GM21528 (cell line): Measurements from ENCODE around the gene SUFU.
A peak's percentile ranks its signal among the peaks of the same experiment; 100 is the strongest.

Source experiments
- ATAC-seq: cut with Tn5 transposase; IDR thresholded peaks from one replicate; pipeline ENCODE4 v1.9.1; 2021; ENCODE audit warnings: mild to moderate bottlenecking, moderate library complexity; ENCODE audit not compliant: unreplicated experiment, low FRiP score

The SUFU gene

GRCh38 chr10:102631525-102632393 lies 128.0 kb downstream of the SUFU start:
- ATAC-seq: no peak

DNA sequence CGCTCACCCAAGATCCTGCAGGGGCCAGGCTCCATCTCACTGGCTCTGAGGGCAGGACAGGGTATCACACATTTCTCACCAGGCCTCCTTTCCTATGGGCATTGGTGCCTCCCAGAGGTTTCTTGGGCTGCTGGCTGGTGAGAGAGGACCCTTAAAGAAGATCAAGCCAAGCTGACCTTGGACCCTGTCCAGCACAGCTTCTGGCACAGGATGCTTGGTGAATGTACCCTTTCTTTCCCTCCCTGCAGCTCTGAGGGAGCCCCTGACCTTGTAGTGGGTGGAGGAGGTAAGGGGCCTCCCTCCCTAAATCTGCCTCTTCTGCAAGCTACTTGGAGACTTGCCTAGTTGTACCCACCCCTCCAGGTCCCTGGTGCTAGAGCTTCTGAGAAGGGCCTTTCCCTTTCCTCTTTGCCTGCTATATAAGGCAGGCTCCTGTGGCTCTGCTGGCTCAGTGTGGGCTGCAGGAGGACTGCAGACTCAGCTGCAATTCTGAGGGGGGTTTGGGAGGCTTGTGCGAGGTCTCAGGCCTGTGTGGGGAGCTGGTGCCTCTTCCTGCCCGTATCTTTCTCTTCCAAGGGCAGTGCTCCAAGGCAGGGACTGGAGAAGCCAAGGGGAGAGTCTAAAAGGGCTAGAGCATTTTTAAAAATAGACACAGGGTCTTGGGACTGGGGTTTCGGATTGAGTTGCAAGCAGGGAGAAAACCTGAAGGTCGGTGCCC lies 128.8 kb downstream of the SUFU start:
- ATAC-seq: no peak

DNA sequence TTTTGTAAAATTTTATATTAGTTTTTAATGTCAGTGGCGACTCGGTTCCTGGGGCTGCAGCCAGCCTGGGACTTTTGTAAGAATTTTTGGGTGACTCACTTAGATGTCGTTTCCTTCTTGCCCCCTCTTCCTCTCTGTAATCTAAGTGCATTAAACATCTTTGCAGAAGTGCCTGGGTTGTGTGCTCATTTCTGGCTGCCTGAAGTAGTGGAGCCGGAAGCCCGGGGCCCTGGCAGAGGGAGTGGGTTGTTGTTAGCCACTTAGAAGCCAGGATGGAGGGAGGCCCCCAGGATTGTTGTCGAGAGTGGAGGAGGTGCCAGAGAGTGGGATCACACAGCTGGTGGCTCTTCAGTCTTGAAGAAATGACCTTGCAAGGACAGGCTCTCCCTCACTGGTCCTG lies 129.5 kb downstream of the SUFU start:
- ATAC-seq: no peak

GRCh38 chr10:102633848-102634247 lies 130.1 kb downstream of the SUFU start:
- ATAC-seq: no peak

GRCh38 chr10:102634686-102635085 lies 130.9 kb downstream of the SUFU start:
- ATAC-seq: no peak

DNA sequence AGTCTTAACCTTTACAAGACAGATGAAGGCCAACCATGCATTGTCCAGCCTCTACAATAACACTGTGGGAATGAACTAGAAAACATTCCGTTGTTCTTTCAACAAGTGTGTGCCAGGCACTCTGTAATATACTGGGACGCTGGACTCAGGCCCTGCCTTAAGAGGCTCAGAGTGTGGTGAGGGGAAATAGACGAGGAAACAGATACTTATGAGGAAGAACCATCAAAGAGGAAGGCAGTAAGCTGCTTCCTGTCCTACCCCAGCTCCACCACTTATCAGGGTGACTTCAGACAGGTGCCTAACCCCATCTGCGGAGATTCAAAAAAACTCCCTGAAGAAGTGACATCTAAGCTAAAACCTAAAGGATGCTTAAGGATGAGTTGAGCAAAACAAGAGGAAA lies 131.6 kb downstream of the SUFU start:
- no peak for ATAC-seq

DNA sequence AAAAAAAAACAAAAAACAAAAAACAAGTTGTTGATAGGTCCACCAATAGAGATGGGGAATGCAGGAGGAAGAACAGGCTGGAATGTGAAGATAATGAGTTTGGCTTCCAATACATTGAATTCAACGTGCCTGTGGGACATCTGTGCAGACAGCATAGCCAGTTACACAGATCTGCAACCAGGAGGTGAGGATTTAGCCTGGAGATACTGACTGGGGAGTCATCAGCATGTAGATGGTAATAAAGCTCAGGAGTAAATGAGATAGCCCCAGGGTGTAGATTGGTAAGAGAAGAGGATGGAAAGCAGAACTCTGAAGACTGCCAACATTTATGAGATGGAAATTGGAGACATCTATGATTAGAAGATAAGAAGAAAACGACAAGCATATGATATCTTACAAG lies 135.8 kb downstream of the SUFU start:
- ATAC-seq: no peak

- no peak for ATAC-seq
Measured at GRCh38 chr10:102641402-102641801, 137.6 kb downstream of the SUFU start.

- peak; percentile 51 for ATAC-seq
Measured at GRCh38 chr10:102641880-102642735, 138.3 kb downstream of the SUFU start.

GRCh38 chr10:102642736-102643335 lies 139.1 kb downstream of the SUFU start:
- ATAC-seq: no peak

DNA sequence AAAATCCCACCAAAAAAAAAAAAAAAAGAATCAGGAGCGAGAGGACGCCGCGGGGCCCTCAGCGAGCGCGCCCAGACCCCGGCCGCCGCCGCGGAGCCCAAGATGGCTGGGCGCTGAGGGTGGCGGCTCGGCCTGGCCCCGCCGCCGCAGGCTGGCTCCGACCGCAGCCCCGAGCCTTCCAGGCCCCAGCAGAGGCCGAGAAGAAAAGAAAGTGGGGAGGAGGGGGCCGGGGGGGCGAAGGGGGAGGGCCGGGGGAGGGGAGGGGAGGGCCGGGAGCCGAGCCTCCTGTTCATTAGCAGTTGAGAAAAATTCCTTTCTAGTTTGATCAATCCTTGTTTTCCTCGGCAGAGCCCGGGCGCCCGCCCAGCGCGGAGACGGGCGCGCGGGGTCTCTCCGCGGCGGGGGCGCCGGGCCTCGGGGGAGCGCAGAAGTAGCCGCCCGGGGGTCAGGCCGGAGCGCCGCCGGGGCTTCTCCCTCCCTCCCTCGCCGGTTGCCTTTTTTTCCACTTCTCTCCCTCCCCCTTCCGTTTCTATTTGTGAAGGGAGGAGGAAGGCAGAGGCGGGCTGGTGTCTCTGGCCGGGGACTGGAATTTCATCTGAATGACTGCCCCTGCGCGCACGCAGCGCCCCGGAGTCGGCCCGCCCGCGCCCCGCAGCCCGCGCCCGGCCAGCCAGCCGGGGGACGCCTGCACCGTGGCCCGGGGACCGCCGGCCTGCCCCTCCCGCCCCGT lies 139.7 kb downstream of the SUFU start:
- no peak for ATAC-seq

DNA sequence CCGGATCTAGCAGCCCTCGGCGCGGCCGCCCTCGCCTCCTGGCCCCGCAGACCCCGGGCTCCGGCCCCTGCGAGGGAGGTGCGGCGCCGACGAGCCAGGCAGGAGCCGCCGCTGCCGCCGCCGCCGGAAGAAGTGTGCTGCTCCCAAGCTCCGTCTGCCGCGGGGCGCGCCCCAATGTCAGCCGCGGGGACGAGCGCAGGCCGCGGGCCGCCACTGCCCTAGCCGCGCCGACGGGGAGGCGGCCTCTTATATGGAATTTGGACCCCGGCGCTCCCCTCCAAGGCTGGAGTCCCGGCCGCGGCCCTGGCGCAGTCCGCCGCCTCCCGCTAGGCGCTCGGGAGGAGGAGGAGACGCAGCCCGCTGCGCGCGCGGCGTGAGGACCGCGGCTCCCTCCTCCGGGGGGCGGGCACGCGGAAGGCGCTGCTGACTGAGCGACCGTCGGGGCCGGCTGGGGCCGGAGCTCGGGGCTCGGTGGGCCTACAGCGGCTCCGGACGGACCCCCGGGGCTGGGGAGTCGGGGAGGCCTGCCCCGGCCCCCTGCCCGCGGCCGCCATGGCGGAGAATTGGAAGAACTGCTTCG lies 140.4 kb downstream of the SUFU start, which contains the start of gene TRIM8:
Gene TRIM8, plus strand, starts transcription at position 414 of the 580 bp plus-strand sequence. Its CDS starts 139 bp downstream, at position 553.
- no peak for ATAC-seq

- no peak for ATAC-seq
Measured at GRCh38 chr10:102644646-102645387, 141.0 kb downstream of the SUFU start.

DNA sequence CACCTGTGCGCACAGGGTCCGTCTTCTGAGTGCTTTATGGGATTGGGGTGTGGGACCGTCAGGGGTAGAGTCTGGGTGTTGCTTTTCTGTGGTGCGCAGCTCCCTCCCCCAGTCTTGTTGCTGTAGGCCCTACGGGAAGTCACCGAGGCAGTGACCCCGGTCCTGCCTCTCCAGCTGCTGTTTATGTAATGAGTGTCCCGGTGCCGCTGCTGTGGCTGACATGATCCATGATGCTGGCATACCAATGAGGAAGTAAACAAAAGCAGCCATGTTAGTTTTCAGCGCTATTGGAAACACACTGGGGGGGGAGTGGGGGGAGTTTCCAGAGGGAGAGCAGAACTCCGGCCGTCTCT lies 141.6 kb downstream of the SUFU start:
- ATAC-seq: no peak

- peak; percentile 27 for ATAC-seq
Measured at GRCh38 chr10:102645741-102646609, 142.2 kb downstream of the SUFU start.

GRCh38 chr10:102646610-102647442 lies 143.1 kb downstream of the SUFU start:
- ATAC-seq: no peak
